Measurements from ENCODE around the gene TMEM154.

DNA sequence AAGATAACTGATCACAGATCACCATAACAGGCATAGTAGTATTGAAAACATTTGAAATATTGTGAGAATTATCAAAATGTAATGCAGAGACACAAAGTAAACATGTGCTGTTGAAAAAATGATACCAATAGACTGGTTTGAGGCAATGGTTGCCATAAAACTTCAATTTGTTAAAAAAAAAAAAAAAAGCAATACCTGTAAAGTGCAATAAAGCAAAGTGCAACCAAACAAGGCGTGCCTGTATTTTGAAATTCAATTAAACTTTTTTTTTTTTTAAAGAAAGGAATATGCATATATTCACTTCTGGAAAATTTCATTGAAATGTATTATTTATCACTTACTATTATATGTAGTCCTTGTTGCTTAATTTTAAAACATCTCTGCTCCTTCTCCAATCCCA is 27.7 kb downstream of the TMEM154 start:
- TF ChIP-seq, protein P1, sequence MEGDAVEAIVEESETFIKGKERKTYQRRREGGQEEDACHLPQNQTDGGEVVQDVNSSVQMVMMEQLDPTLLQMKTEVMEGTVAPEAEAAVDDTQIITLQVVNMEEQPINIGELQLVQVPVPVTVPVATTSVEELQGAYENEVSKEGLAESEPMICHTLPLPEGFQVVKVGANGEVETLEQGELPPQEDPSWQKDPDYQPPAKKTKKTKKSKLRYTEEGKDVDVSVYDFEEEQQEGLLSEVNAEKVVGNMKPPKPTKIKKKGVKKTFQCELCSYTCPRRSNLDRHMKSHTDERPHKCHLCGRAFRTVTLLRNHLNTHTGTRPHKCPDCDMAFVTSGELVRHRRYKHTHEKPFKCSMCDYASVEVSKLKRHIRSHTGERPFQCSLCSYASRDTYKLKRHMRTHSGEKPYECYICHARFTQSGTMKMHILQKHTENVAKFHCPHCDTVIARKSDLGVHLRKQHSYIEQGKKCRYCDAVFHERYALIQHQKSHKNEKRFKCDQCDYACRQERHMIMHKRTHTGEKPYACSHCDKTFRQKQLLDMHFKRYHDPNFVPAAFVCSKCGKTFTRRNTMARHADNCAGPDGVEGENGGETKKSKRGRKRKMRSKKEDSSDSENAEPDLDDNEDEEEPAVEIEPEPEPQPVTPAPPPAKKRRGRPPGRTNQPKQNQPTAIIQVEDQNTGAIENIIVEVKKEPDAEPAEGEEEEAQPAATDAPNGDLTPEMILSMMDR (IDR thresholded peaks at IDR 0.05; ENCODE audit: low read depth, low read length): no peak
- TF ChIP-seq POLR2A (IDR thresholded peaks at IDR 0.05; ENCODE audit: extremely low read depth, insufficient read length) (no peak), MAX (IDR thresholded peaks at IDR 0.05; ENCODE audit: low read depth, low read length) (no peak)
